Activated CD8-positive, alpha-beta memory T cell treated with anti-CD3 and anti-CD28 coated beads, Interleukin-2, amount 10 ng/mL, durations not matched to agents 7 days and 5 days (primary cell): ENCODE data around the gene EMC10. TPM values are rescaled to one million over a fixed set of nuclear protein-coding genes. Genes with fewer than 3 reads are reported as not detected.

Experiments
- ATAC-seq: fragments of 150-1000 bp; cut with Tn5 transposase; one replicate; pipeline ENCODE4 v1.10.0; 2021; ENCODE audit warnings: moderate library complexity
- CTCF ChIA-PET: fragments of 350-600 bp; sonication (Branson Sonifier 250); formaldehyde crosslinking; loops from one replicate; lab custom pipeline; 2021; ENCODE audit warnings: antibody characterized with exemption; lab: Charles Lee
- DNase-seq: peaks from one replicate; pipeline ENCODE4 v3.0.0-alpha.2; 2020
- H3K27ac Mint-ChIP-seq: one replicate; pipeline ENCODE4 v1.8.0; 2021; ENCODE audit warnings: mild to moderate bottlenecking, mixed read lengths
- H3K27me3 Mint-ChIP-seq: one replicate; pipeline ENCODE4 v1.8.0; 2021; ENCODE audit warnings: mixed read lengths
- H3K36me3 Mint-ChIP-seq: one replicate; pipeline ENCODE4 v1.8.0; 2021; ENCODE audit warnings: mild to moderate bottlenecking, mixed read lengths
- H3K4me1 Mint-ChIP-seq: one replicate; pipeline ENCODE4 v1.8.0; 2021; ENCODE audit warnings: mixed read lengths
- H3K4me3 Mint-ChIP-seq: one replicate; pipeline ENCODE4 v1.8.0; 2021; ENCODE audit warnings: mild to moderate bottlenecking, moderate library complexity, mixed read lengths
- H3K9me3 Mint-ChIP-seq: one replicate; pipeline ENCODE4 v1.8.0; 2022; ENCODE audit warnings: low read depth, mixed read lengths
- total RNA-seq, 2 experiments: library from RNA; stranded (reverse); gene quantifications; one replicate each; pipeline ENCODE4 v1.2.3, GENCODE V29; 2021

Gene EMC10
- total RNA-seq, 2 experiments from 2014 or later = 47.8 to 57.2 TPM

- CTCF ChIA-PET = interaction anchor here (1.5 to 2.9 kb wide), 5 partner anchors 33 to 155 kb away, joined by 4 to 13 read pairs (median 6); no protein-coding TSS in a partner anchor
- no peak for ATAC-seq
- no peaks in the 10 kb centered on the region for H3K9me3 Mint-ChIP-seq
Observed at GRCh38 chr19:50512112-50512998, 36.0 kb downstream of the EMC10 start.

GRCh38 chr19:50512999-50513745 is 36.9 kb downstream of the EMC10 start:
- Mint-ChIP-seq H3K9me3 (no peaks in the 10 kb centered on the region), H3K4me1 (peaks cover 15% of the 10 kb centered on the region), H3K27me3 (peaks cover 11% of the 10 kb centered on the region), H3K4me3 (no peak overlapping the region), H3K27ac (no peak overlapping the region), H3K36me3 (no peaks in the 10 kb centered on the region)
- CTCF ChIA-PET = interaction anchor here (0.5 to 2.9 kb wide), 2 partner anchors 153 to 156 kb away, joined by 3 to 13 read pairs; no protein-coding TSS in a partner anchor
- ATAC-seq (no peak), DNase-seq (no peak)

More at GRCh38 chr19:50512112-50512998, 36.0 kb downstream of the EMC10 start:
- peaks cover 11% of the 10 kb centered on the region for H3K27me3 Mint-ChIP-seq
- no peaks in the 10 kb centered on the region for H3K36me3 Mint-ChIP-seq
- no peak overlapping the region for H3K27ac Mint-ChIP-seq
- peak overlapping the region; percentile 93 for H3K4me3 Mint-ChIP-seq
- peaks cover 15% of the 10 kb centered on the region for H3K4me1 Mint-ChIP-seq
- no peak for DNase-seq

- Mint-ChIP-seq H3K4me3 (no peak within 1 kb of the TSS), H3K27me3 (peaks cover 11% of the 10 kb centered on the region), H3K4me1 (peaks cover 13% of the 10 kb centered on the region), H3K9me3 (no peaks in the 10 kb centered on the region), H3K36me3 (no peaks in the 10 kb centered on the region), H3K27ac (no peak within 1 kb of the TSS)
- no peak for ATAC-seq
- CTCF ChIA-PET = interaction anchor here (0.5 kb wide), 1 partner anchor 152 kb away, joined by 3 read pairs; no protein-coding TSS in a partner anchor
- DNase-seq = no peak
Observed at GRCh38 chr19:50513746-50514345, 37.5 kb downstream of the EMC10 start, which contains the start of gene ASPDH. Gene ASPDH (minus strand): TSS chr19:50513913. CDS start chr19:50513823, 90 bp downstream.

GRCh38 chr19:50514346-50515167 is 38.2 kb downstream of the EMC10 start:
- H3K9me3 Mint-ChIP-seq = no peaks in the 10 kb centered on the region
- H3K36me3 Mint-ChIP-seq = no peaks in the 10 kb centered on the region
- ATAC-seq = no peak
- H3K4me1 Mint-ChIP-seq = peaks cover 10% of the 10 kb centered on the region
- no peak overlapping the region for H3K4me3 Mint-ChIP-seq
- no peak overlapping the region for H3K27ac Mint-ChIP-seq
- H3K27me3 Mint-ChIP-seq = peaks cover 11% of the 10 kb centered on the region
- no peak for DNase-seq
- CTCF ChIA-PET = no interaction called here

GRCh38 chr19:50515168-50515561 is 38.9 kb downstream of the EMC10 start:
- peaks cover 10% of the 10 kb centered on the region for H3K4me1 Mint-ChIP-seq
- no peaks in the 10 kb centered on the region for H3K9me3 Mint-ChIP-seq
- H3K27ac Mint-ChIP-seq = no peak overlapping the region
- no peak for DNase-seq
- CTCF ChIA-PET = no interaction called here
- no peaks in the 10 kb centered on the region for H3K36me3 Mint-ChIP-seq
- no peak overlapping the region for H3K4me3 Mint-ChIP-seq
- H3K27me3 Mint-ChIP-seq = peaks cover 11% of the 10 kb centered on the region
- ATAC-seq = no peak

GRCh38 chr19:50516456-50516855 is 40.1 kb downstream of the EMC10 start:
- Mint-ChIP-seq H3K36me3 (no peaks in the 10 kb centered on the region), H3K27me3 (peaks cover 11% of the 10 kb centered on the region), H3K27ac (no peak overlapping the region), H3K4me1 (peaks cover 4% of the 10 kb centered on the region), H3K9me3 (no peaks in the 10 kb centered on the region), H3K4me3 (no peak overlapping the region)
- ATAC-seq (no peak), DNase-seq (no peak)
- CTCF ChIA-PET = interaction anchor here (1.4 kb wide), 1 partner anchor 267 kb away, joined by 3 read pairs; no protein-coding TSS in a partner anchor

GRCh38 chr19:50516964-50517703 is 40.8 kb downstream of the EMC10 start:
- H3K4me3 Mint-ChIP-seq = no peak overlapping the region
- peaks cover 11% of the 10 kb centered on the region for H3K27me3 Mint-ChIP-seq
- H3K4me1 Mint-ChIP-seq = no peaks in the 10 kb centered on the region
- H3K36me3 Mint-ChIP-seq = no peaks in the 10 kb centered on the region
- H3K27ac Mint-ChIP-seq = no peak overlapping the region
- DNase-seq (no peak), ATAC-seq (no peak)
- no peaks in the 10 kb centered on the region for H3K9me3 Mint-ChIP-seq
- CTCF ChIA-PET = interaction anchor here (1.4 kb wide), 1 partner anchor 267 kb away, joined by 3 read pairs; no protein-coding TSS in a partner anchor

GRCh38 chr19:50517704-50518075 is 41.4 kb downstream of the EMC10 start:
- no peak overlapping the region for H3K4me3 Mint-ChIP-seq
- H3K4me1 Mint-ChIP-seq = no peaks in the 10 kb centered on the region
- H3K27me3 Mint-ChIP-seq = peaks cover 11% of the 10 kb centered on the region
- CTCF ChIA-PET = interaction anchor here (1.4 kb wide), 1 partner anchor 266 kb away, joined by 3 read pairs; no protein-coding TSS in a partner anchor
- ATAC-seq (no peak), DNase-seq (no peak)
- no peak overlapping the region for H3K27ac Mint-ChIP-seq
- H3K9me3 Mint-ChIP-seq = no peaks in the 10 kb centered on the region
- no peaks in the 10 kb centered on the region for H3K36me3 Mint-ChIP-seq

GRCh38 chr19:50518091-50519005 is 42.0 kb downstream of the EMC10 start:
- DNase-seq = no peak

GRCh38 chr19:50519006-50519575 is 42.8 kb downstream of the EMC10 start:
- H3K27ac Mint-ChIP-seq = no peak overlapping the region
- H3K9me3 Mint-ChIP-seq = no peaks in the 10 kb centered on the region
- H3K4me1 Mint-ChIP-seq = no peaks in the 10 kb centered on the region
- H3K36me3 Mint-ChIP-seq = no peaks in the 10 kb centered on the region
- ATAC-seq = no peak
- CTCF ChIA-PET = interaction anchor here (1.0 kb wide), 1 partner anchor 37 kb away, joined by 3 read pairs; no protein-coding TSS in a partner anchor
- H3K27me3 Mint-ChIP-seq = peaks cover 11% of the 10 kb centered on the region
- H3K4me3 Mint-ChIP-seq = no peak overlapping the region
- DNase-seq = no peak

More at GRCh38 chr19:50518091-50519005, 42.0 kb downstream of the EMC10 start:
- Mint-ChIP-seq H3K4me1 (no peaks in the 10 kb centered on the region), H3K36me3 (no peaks in the 10 kb centered on the region), H3K27me3 (peaks cover 11% of the 10 kb centered on the region), H3K9me3 (no peaks in the 10 kb centered on the region), H3K27ac (no peak overlapping the region), H3K4me3 (no peak overlapping the region)
- no peak for ATAC-seq
- CTCF ChIA-PET = interaction anchor here (1.0 kb wide), 1 partner anchor 38 kb away, joined by 3 read pairs; no protein-coding TSS in a partner anchor
